HG02642 (cell line): ENCODE measurements around the gene UPK3B.
"Not testable (repeated sequence)": the region's sequence is repeated elsewhere in the genome, so short reads cannot be mapped to it uniquely, and the experiment has no call there.

Source experiments
- ATAC-seq: cut with Tn5 transposase; IDR thresholded peaks from one replicate; pipeline ENCODE4 v1.9.1; 2021; ENCODE audit warnings: mild to moderate bottlenecking; ENCODE audit not compliant: unreplicated experiment, poor library complexity

UPK3B gene

DNA sequence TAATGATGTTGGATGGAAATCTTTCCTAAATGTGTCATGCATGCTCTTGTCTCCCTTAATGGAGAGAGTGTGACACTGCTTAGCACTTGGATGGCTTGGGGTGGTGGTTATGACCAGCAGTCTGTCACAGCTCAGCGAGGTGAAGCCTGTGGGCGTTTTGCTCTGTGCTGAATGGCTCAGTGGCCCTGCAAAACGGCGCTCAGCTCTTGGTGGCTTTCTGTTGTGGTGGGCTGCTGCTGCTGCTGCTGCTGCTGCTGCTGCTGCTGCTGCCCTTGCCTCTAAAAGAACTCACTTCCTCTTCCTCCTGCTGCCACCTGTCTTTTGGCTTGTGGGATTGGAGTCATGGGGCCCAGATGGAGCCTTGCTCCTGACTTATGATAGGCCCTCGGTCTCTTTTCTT, 23.7 kb upstream of the UPK3B start:
- ATAC-seq, result peak; percentile 99

DNA sequence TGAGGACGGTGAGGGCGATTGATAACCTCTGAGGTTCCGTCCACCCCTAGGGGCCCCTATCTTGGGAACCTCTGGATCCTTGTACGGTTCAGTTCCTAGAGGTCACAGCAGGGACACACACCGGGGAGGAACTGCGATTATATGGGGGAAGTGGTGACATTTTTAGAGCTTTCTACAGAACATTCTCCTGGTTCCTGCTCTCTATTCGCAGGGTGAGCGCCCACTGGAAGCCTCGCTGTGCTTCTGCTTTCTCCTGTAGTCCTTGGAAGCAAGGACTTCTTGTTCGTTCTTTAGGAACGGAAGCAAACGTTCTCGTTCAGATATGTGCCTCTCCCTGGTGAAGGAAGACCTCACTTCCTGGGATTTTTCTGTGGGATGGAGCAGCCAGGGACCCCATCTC, 22.4 kb upstream of the UPK3B start:
- not testable (repeated sequence) for ATAC-seq

- ATAC-seq, result not testable (repeated sequence)
These were observed 18.2 kb upstream of the UPK3B start for GRCh38 chr7:76492139-76492538.

- ATAC-seq, result not testable (repeated sequence)
These were observed 14.6 kb upstream of the UPK3B start for GRCh38 chr7:76495717-76496116.

DNA sequence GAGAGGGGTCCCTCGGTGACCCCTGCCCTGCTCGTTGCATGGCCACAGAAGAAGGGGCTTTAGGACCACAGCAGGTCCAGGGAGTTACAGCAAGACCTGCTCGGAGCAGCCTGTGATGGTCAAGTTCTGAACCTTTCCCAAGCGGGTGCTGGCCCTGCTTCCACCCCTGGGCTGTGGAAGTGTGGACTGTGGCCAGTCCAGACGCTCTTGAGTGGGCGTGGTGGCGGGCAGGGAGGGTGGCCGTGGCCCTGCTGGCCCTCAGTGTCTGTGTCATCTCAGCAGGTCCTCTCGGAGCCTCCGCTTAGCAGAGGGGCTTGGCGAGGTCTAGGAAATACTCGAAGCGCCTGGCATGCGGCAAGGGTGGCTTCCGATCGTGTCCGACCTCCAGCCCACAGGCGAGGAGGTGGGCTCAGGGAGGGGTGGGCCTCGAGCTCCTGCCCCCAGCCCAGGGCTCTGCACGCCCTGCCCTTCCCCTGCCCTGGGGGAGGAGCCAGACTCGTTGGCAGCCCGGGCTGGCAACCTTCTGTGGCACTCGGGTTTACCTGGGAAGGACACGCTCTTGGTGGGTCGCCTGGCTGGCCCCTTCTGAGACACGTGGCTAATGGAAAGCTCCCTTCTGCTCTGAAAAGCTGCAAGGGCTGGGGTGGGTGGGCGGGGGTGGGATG, 12.3 kb upstream of the UPK3B start:
- ATAC-seq, result not testable (repeated sequence)

GRCh38 chr7:76498583-76499200, 11.7 kb upstream of the UPK3B start:
- ATAC-seq, result not testable (repeated sequence)

DNA sequence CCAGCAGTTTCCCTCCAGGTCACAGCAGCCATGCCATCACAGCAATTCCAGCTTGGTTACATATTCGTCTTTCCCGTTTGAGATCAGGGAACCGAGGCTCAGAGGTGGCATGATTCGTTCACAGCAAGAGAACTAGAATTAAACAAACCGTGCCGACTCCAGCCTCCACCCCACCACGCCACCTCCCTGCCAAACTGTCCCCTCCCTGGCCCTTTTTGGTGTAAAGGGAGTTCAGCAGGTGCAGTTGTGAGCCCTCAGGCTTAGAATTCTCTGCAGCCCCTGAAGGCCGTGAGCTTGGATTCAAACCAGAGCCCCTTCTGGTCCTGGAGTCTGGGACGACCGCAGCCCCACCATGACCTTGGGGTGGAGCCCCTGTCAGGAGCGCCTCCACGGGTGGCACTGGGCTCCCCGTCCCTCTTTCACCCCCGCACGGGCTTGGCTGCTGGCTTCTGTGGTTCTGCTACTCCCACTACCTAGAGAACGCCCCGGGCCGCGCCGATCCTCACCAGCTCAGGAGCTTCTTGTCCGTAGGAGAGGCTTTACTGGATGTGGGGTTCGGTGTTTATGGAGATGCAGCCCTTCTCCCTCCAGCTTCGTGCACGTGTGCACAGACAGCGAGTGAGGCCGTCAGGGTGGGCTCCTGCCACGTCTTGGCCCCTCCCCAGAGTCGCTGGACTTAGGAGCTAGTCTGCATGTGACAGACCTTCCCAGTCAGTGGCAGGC, 11.0 kb upstream of the UPK3B start:
- ATAC-seq, result not testable (repeated sequence)

DNA sequence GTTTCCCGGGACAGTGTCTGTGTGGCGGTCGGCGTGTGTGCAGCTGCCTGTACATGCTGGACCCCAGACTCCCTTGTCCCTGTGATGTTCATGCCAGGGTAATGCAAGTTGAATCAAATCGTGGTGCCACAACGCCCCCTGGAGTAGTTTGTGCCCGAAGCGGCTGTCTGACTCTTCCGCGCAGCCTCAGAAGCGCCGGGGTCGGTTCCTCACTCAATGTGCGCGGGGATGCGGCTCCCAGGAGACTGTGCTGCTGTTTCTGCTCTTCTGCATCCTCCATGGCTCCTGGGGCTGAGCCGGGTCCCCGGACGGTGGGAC, 10.5 kb upstream of the UPK3B start:
- ATAC-seq, result peak; percentile 37

DNA sequence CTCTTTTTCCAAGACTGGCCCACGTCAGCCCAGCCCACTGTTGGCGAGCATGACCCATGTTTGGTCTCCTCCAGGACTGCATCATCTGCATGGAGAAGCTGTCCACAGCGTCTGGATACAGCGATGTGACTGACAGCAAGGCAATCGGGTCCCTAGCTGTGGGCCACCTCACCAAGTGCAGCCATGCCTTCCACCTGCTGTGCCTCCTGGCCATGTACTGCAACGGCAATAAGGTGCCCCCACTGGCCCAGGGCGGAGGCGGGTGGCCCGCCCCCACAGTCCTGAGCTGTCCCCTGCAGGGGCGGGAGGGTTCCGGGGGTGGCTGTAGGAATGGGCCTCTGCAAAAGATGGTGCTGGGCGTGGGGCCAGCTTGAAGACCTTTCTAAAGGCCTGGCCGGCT, 8.1 kb upstream of the UPK3B start:
- ATAC-seq, result not testable (repeated sequence)

- not testable (repeated sequence) for ATAC-seq
These were observed 7.5 kb upstream of the UPK3B start for GRCh38 chr7:76502836-76503235.

DNA sequence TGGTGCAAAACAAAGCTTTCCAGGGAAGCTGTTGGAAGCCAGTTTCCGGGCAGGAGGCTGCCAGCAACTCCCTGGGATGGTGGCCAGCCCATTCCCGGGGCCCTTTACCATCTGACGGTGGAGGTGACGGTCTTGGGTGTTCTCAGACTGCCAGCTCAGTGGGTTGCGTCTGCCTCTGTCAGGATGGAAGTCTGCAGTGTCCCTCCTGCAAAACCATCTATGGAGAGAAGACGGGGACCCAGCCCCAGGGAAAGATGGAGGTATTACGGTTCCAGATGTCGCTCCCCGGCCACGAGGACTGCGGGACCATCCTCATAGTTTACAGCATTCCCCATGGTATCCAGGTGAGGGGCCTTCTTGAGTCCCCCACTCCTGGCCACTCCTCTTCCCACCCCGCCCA, 7.1 kb upstream of the UPK3B start:
- not testable (repeated sequence) for ATAC-seq

DNA sequence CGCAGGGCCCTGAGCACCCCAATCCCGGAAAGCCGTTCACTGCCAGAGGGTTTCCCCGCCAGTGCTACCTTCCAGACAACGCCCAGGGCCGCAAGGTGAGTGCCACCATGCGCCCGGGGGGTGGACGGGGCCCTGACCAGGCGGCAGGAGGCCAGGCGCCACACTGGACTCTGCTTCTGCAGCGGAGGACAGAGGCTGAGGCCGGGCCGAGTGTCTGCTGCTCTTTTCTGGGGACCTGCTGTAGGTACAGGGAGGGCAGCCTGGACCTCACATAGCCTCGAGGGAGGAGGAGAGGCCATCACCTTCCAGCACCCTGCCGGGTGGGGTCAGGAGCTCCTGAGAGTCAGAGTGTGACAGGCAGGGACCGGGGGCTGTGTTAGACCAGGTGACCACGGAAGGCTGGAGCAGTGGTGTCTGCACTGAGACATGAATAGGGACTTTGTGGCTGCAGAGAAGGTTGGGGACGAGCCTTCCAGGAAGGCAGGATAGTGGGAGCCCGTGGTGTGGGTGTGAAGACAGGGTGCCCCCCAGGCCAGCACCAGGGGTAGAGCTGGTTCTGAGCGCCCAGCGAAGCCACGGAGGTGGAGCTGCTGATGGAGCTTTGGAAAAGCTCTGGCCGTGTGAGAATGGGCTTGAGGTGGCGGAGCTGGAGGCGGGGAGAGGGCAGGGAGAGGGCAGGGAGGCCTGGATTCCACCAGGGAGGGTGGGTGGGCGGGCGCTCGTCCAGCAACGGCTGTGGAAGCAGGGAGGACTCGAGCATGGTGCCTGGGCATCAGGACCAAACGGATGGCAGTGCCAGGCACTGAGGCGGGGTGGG, 5.8 kb upstream of the UPK3B start:
- not testable (repeated sequence) for ATAC-seq

DNA sequence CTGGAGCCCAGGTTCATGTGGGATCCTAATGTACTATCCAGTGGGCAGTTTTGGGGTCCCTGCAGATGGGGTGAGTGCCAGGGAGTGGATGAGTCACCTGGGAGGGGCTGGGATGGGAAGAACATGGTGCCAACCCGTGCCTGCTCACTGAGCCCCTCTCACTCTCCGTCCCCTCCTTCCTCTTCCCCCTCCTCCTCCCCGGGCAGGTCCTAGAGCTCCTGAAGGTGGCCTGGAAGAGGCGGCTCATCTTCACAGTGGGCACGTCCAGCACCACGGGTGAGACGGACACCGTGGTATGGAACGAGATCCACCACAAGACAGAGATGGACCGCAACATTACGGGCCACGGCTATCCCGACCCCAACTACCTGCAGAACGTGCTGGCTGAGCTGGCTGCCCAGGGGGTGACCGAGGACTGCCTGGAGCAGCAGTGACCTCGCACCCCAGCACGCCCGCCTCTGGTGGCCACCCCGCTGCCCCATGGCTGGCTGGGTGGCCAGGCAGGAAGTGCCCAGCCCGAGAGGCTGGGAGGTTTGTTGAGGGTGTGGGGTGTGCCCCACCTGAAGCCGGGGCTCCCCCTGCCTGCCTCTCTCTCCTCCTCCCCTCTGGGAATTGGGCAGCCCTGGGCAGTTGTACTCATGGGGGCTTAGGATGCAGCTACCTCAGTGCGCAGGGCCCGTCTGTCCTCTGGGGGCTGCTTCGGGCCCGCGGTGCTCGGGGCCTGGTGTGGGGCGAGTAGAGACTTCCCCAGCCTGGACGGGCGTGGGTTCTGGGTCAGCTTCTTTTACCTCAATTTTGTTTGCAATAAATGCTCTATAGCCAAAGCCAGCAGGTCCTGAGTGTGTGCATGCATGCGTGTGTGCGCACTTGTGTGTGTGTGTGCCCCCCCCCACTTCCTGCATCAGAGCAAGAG, 4.9 kb upstream of the UPK3B start:
- ATAC-seq, result no peak

DNA sequence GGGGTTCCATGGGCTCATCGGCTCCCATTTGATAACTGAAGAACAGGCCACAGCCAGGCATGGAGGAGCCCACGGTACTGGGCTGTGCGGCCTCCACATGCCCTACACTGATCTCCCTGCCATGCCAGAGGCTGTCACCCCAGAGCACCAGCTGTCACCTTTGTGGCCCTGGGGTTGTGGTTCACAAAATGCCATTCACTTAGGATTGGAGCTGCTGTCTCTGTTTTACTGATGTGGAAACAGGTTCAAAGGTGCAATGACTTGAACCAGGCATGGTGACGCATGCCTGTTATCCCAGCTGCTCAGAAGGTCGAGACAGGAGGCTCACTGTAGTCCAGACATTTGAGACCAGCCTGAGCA, 4.3 kb upstream of the UPK3B start:
- no peak for ATAC-seq

DNA sequence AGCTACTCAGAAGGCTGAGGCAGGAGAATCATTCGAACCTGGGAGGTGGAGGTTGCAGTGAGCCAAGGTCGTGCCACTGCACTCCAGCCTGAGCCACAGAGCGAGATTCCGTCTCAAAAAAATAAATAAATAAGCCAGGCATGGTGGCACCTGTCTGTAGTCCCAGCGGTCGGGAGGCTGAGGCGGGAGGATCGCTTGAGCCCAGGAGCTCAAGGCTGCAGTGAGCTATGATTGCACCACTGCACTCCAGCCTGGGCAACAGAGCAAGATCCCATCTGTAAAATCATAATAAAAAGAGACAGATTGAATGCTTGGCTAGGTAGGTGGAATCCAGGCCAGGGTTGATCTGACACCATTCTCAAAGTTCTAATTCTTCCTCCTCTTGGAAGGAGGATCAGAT, 3.7 kb upstream of the UPK3B start:
- not testable (repeated sequence) for ATAC-seq

- ATAC-seq, result no peak
These were observed 2.5 kb upstream of the UPK3B start for GRCh38 chr7:76507723-76508406.

- ATAC-seq, result not testable (repeated sequence)
These were observed 1.0 kb downstream of the UPK3B start for GRCh38 chr7:76511200-76511910.
